Testis (tissue), 3 donors: ENCODE measurements around the gene HIPK2. TPM values are rescaled to one million over a fixed set of nuclear protein-coding genes. Genes with fewer than 3 reads are reported as not detected.

Source experiments
- DNase-seq: peaks from one replicate; pipeline ENCODE4 v3.0.0-alpha.2; 2019
- H3K27ac ChIP-seq, 2 donors: fragments of 200-600 bp; sonication (generic); one replicate each; pipeline ENCODE4 v1.5.1; 2019
- H3K27me3 ChIP-seq: fragments of 200-600 bp; sonication (generic); one replicate; pipeline ENCODE4 v1.5.1; 2019
- H3K36me3 ChIP-seq: fragments of 200-600 bp; sonication (generic); one replicate; pipeline ENCODE4 v1.5.1; 2017; ENCODE audit warnings: low read depth; ENCODE audit errors: missing control alignments
- H3K4me1 ChIP-seq: fragments of 200-600 bp; sonication (generic); one replicate; pipeline ENCODE4 v1.5.1; 2019
- H3K4me3 ChIP-seq, 2 donors: fragments of 200-600 bp; sonication (generic); one replicate each; pipeline ENCODE4 v1.5.1; 2017 to 2019
- H3K9me3 ChIP-seq: fragments of 200-600 bp; sonication (generic); one replicate; pipeline ENCODE4 v1.5.1; 2017
- CTCF ChIP-seq, 3 experiments: fragments of 450-650 bp in 2 of 3; fragments of 200-600 bp in 1 of 3; sonication (generic) in 1 of 3; IDR thresholded peaks; one replicate each; pipeline ENCODE4 v1.5.1; 2016 to 2019; ENCODE audit warnings: antibody characterized with exemption in 3 of 3, mild to moderate bottlenecking in 2 of 3, moderate library complexity in 1 of 3
- POLR2A ChIP-seq: fragments of 450-650 bp; IDR thresholded peaks from one replicate; pipeline ENCODE4 v1.6.1; 2017; ENCODE audit warnings: antibody characterized with exemption, mild to moderate bottlenecking, moderate library complexity
- WGBS, 2 donors: methylation state at CpG; one replicate each; pipeline ENCODE4 v1.1.5; 2018; 5-methylcytosine and 5-hydroxymethylcytosine counted together
- intact Hi-C: fragments of 100-400 bp; cut with DNase I; formaldehyde crosslinking; loops from one replicate; pipeline ENCODE4 v1.15.1; 2023; ENCODE audit warnings: low total_unique reads
- polyA plus RNA-seq: library from polyadenylated mRNA; stranded (reverse); fragments of 350-450 nt; fragmentation: Illumina TruSeq; extraction: RNeasy Lipid Tissue Mini Kit (QIAGEN cat#74804); gene quantifications from one replicate; pipeline ENCODE4 v1.2.3, GENCODE V29; 2014; ENCODE audit warnings: low read depth, low replicate concordance; ENCODE audit not compliant: insufficient read depth
- total RNA-seq, 2 donors: library from RNA; depleted of rRNA; stranded (reverse); fragments of >200 nt; gene quantifications; one replicate each; pipeline ENCODE4 v1.2.3, GENCODE V29; 2016

The HIPK2 gene
- total and polyA plus RNA-seq, 3 donors from 2014 or later, result 6.3 to 22.4 (median 17.8) TPM

GRCh38 chr7:139822855-139823254 is 45.1 kb upstream of the HIPK2 start:
- H3K27me3 ChIP-seq, result no peaks in the 10 kb centered on the region
- H3K27ac ChIP-seq, result no peak overlapping the region
- 93 to 97% methylated on average over 9 of the region's 9 CpGs for WGBS, 2 donors
- no peaks in the 10 kb centered on the region for H3K4me1 ChIP-seq
- TF ChIP-seq CTCF (IDR thresholded peaks at IDR 0.05), result no peak
- no peak for TF ChIP-seq POLR2A
- DNase-seq, result no peak
- no peak overlapping the region for H3K4me3 ChIP-seq
- intact Hi-C loops, result no loop called here
- no peaks in the 10 kb centered on the region for H3K9me3 ChIP-seq
- H3K36me3 ChIP-seq, result no peaks in the 10 kb centered on the region

GRCh38 chr7:139821349-139822105 is 43.7 kb upstream of the HIPK2 start:
- TF ChIP-seq CTCF (IDR thresholded peaks at IDR 0.05) (no peak), POLR2A (no peak)

GRCh38 chr7:139820089-139820488 is 42.3 kb upstream of the HIPK2 start:
- H3K4me1 ChIP-seq, result no peaks in the 10 kb centered on the region
- no peaks in the 10 kb centered on the region for H3K9me3 ChIP-seq
- no peaks in the 10 kb centered on the region for H3K27me3 ChIP-seq
- H3K36me3 ChIP-seq, result no peaks in the 10 kb centered on the region
- 83 to 96% methylated on average over 4 of the region's 4 CpGs for WGBS, 2 donors
- no peak for TF ChIP-seq CTCF (IDR thresholded peaks at IDR 0.05)
- no peak for TF ChIP-seq POLR2A
- intact Hi-C loops, result no loop called here
- H3K4me3 ChIP-seq, result no peak overlapping the region
- no peak overlapping the region for H3K27ac ChIP-seq
- no peak for DNase-seq

More at GRCh38 chr7:139821349-139822105, 43.7 kb upstream of the HIPK2 start:
- intact Hi-C loops, result no loop called here
- H3K4me3 ChIP-seq, result no peak overlapping the region
- WGBS, 2 donors, result 74 to 79% methylated on average over 14 of the region's 14 CpGs
- no peaks in the 10 kb centered on the region for H3K36me3 ChIP-seq
- H3K27ac ChIP-seq, result no peak overlapping the region
- no peaks in the 10 kb centered on the region for H3K4me1 ChIP-seq
- no peaks in the 10 kb centered on the region for H3K27me3 ChIP-seq
- H3K9me3 ChIP-seq, result no peaks in the 10 kb centered on the region
- no peak for DNase-seq

- WGBS, 2 donors, result 83 to 84% methylated on average over 10 of the region's 10 CpGs
- Histone ChIP-seq H3K4me1 (no peaks in the 10 kb centered on the region), H3K27ac (no peak overlapping the region), H3K36me3 (no peaks in the 10 kb centered on the region), H3K4me3 (no peak overlapping the region), H3K27me3 (no peaks in the 10 kb centered on the region), H3K9me3 (no peaks in the 10 kb centered on the region)
- no peak for DNase-seq
- intact Hi-C loops, result no loop called here
- no peak for TF ChIP-seq CTCF (IDR thresholded peaks at IDR 0.05)
- TF ChIP-seq POLR2A, result no peak
Measured at GRCh38 chr7:139817249-139817648, 39.5 kb upstream of the HIPK2 start.

DNA sequence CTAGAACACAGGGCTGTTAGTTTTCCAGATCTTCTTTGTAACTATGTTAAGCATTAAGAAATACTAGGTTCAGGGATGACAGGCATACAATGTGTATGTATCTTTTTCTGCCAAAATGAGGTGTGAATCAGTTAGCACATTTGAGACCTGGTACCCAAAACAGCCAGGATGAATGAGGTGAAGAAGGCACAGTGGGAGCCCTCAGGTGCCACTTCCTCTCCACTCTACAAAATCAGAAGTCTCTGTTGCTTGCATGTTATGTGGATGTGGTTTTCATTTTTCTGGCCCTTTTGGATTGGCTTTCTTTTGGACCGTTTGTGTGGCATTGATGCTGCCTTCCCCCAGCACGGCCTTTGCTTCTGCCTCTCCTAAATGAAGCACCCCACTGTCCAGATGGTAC is 35.9 kb upstream of the HIPK2 start:
- Histone ChIP-seq H3K9me3 (no peaks in the 10 kb centered on the region), H3K27ac (no peak overlapping the region), H3K4me1 (no peaks in the 10 kb centered on the region), H3K27me3 (no peaks in the 10 kb centered on the region), H3K4me3 (no peak overlapping the region), H3K36me3 (no peaks in the 10 kb centered on the region)
- 84 to 100% methylated on average over 2 of the region's 2 CpGs for WGBS, 2 donors
- no peak for DNase-seq
- intact Hi-C loops, result no loop called here
- TF ChIP-seq CTCF (IDR thresholded peaks at IDR 0.05), result no peak
- TF ChIP-seq POLR2A, result no peak
